IMR-90 (cell line): ENCODE results near the gene RNH1. TPM values are rescaled to one million over a fixed set of nuclear protein-coding genes. Genes with fewer than 3 reads are reported as not detected.

Source experiments
- ATAC-seq: fragments of 200-7000 bp; cut with Tn5 transposase; 2 replicates; pipeline ENCODE4 v1.9.1; 2020; ENCODE audit warnings: low read depth, mild to moderate bottlenecking, moderate library complexity
- BruUV-seq: library from RNA; stranded (reverse); fragments of 400-500 nt; replicated peaks from 2 replicates; lab custom pipeline; 2021; lab: Mats Ljungman, UMichigan
- CTCF ChIA-PET: fragments of 300-600 bp; formaldehyde crosslinking; extraction: SDS; loops from one replicate; lab custom pipeline; 2021; ENCODE audit warnings: antibody characterized with exemption; lab: Yijun Ruan, JAX
- POLR2A ChIA-PET: fragments of 300-600 bp; sonication (Branson Sonifier 250); formaldehyde crosslinking; loops from one replicate; lab custom pipeline; 2022; ENCODE audit warnings: antibody characterized with exemption; ENCODE audit not compliant: unreplicated experiment; lab: Charles Lee
- DNase-seq: peaks from one replicate; pipeline ENCODE4 v3.0.0; 2013
- H2AFZ ChIP-seq: replicated peaks from 2 replicates; pipeline ENCODE3; 2013; ENCODE audit warnings: low read length, mild to moderate bottlenecking; ENCODE audit not compliant: poor library complexity
- H2AK5ac ChIP-seq: 2 replicates; pipeline ENCODE4 v1.6.1; 2013; ENCODE audit warnings: low read depth, low read length, inconsistent platforms
- H2AK9ac ChIP-seq: replicated peaks from 2 replicates; pipeline ENCODE3; 2013; ENCODE audit warnings: mild to moderate bottlenecking, low read depth, low read length, moderate library complexity; ENCODE audit not compliant: poor library complexity
- H2BK120ac ChIP-seq: 2 replicates; pipeline ENCODE4 v1.6.1; 2013; ENCODE audit warnings: low read depth, low read length, inconsistent platforms
- H2BK15ac ChIP-seq: 3 replicates; pipeline ENCODE4 v1.6.1; 2013; ENCODE audit warnings: low read depth, low read length, inconsistent platforms
- H2BK20ac ChIP-seq: 2 replicates; pipeline ENCODE4 v1.6.1; 2013; ENCODE audit warnings: low read depth, mild to moderate bottlenecking, inconsistent platforms, low read length, moderate library complexity
- H2BK5ac ChIP-seq: 2 replicates; pipeline ENCODE4 v1.6.1; 2013; ENCODE audit warnings: mild to moderate bottlenecking, low read depth, low read length, inconsistent platforms; ENCODE audit not compliant: poor library complexity, severe bottlenecking
- H3K14ac ChIP-seq: replicated peaks from 2 replicates; pipeline ENCODE4 v1.6.1; 2013; ENCODE audit warnings: low read depth, low read length, inconsistent platforms
- H3K18ac ChIP-seq: 2 replicates; pipeline ENCODE4 v1.6.1; 2013; ENCODE audit warnings: low read depth, low read length, control low read depth
- H3K23ac ChIP-seq: 2 replicates; pipeline ENCODE4 v1.6.1; 2013; ENCODE audit warnings: low read depth, low read length, inconsistent platforms
- H3K27ac ChIP-seq: 2 replicates; pipeline ENCODE4 v1.5.1; 2013; ENCODE audit warnings: mild to moderate bottlenecking, control low read depth, low read length; ENCODE audit not compliant: insufficient read depth
- H3K27me3 ChIP-seq: 2 replicates; pipeline ENCODE4 v1.6.1; 2013; ENCODE audit warnings: low read length; ENCODE audit not compliant: control insufficient read depth, insufficient read depth
- H3K36me3 ChIP-seq: 2 replicates; pipeline ENCODE4 v1.6.1; 2013; ENCODE audit warnings: low read length, mixed read lengths; ENCODE audit not compliant: control insufficient read depth, insufficient read depth
- H3K4ac ChIP-seq: 2 replicates; pipeline ENCODE4 v1.6.1; 2013; ENCODE audit warnings: low read depth, low read length, inconsistent platforms
- H3K4me1 ChIP-seq: 2 replicates; pipeline ENCODE4 v1.6.1; 2013; ENCODE audit warnings: low read length, mixed read lengths; ENCODE audit not compliant: control insufficient read depth, insufficient read depth
- H3K4me2 ChIP-seq: 2 replicates; pipeline ENCODE4 v1.6.1; 2013; ENCODE audit warnings: low read depth, mild to moderate bottlenecking, control low read depth, low read length, moderate library complexity
- H3K4me3 ChIP-seq: 2 replicates; pipeline ENCODE4 v1.5.1; 2013; ENCODE audit warnings: low read depth, mild to moderate bottlenecking, control low read depth, low read length, moderate library complexity; ENCODE audit not compliant: insufficient read depth
- H3K56ac ChIP-seq: 2 replicates; pipeline ENCODE4 v1.6.1; 2013; ENCODE audit warnings: low read length, inconsistent platforms; ENCODE audit not compliant: insufficient read depth; ENCODE audit errors: extremely low read depth
- H3K79me1 ChIP-seq, 2 experiments: 2 replicates each; pipeline ENCODE4 v1.6.1; 2013; ENCODE audit warnings: low read length in 2 of 2, inconsistent platforms in 1 of 2, low read depth in 1 of 2
- H3K9ac ChIP-seq: 2 replicates; pipeline ENCODE4 v1.6.1; 2013; ENCODE audit warnings: low read depth, low read length, control low read depth
- H3K9me1 ChIP-seq: 2 replicates; pipeline ENCODE4 v1.6.1; 2013; ENCODE audit warnings: low read length, inconsistent platforms; ENCODE audit not compliant: insufficient read depth
- H3K9me3 ChIP-seq: 2 replicates; pipeline ENCODE4 v1.6.1; 2013; ENCODE audit warnings: low read length; ENCODE audit not compliant: control insufficient read depth, insufficient read depth
- H4K20me1 ChIP-seq: 2 replicates; pipeline ENCODE4 v1.6.1; 2013; ENCODE audit warnings: low read length, inconsistent platforms; ENCODE audit not compliant: insufficient read depth
- H4K5ac ChIP-seq: 2 replicates; pipeline ENCODE4 v1.6.1; 2013; ENCODE audit warnings: mild to moderate bottlenecking, low read depth, low read length, control low read depth
- H4K8ac ChIP-seq, 2 experiments: 2 replicates each; pipeline ENCODE4 v1.6.1; 2013; ENCODE audit warnings: low read depth in 2 of 2, low read length in 2 of 2, control low read depth in 1 of 2, inconsistent platforms in 1 of 2
- H4K91ac ChIP-seq: 2 replicates; pipeline ENCODE4 v1.6.1; 2013; ENCODE audit warnings: low read depth, low read length, inconsistent platforms; ENCODE audit not compliant: insufficient read depth
- BHLHE40 ChIP-seq: fragments of 150-350 bp; IDR thresholded peaks from 2 replicates; pipeline ENCODE4 v1.6.1; 2016; ENCODE audit warnings: mild to moderate bottlenecking, low read depth, low read length
- CEBPB ChIP-seq: IDR thresholded peaks from 2 replicates; pipeline ENCODE4 v1.6.1; 2012; ENCODE audit warnings: low read depth, low read length, improper control_type of control experiment
- CHD1 ChIP-seq: IDR thresholded peaks from 2 replicates; pipeline ENCODE4 v1.6.1; 2012; ENCODE audit warnings: low read depth, low read length, improper control_type of control experiment
- FOS ChIP-seq: fragments of 150-350 bp; IDR thresholded peaks from 2 replicates; pipeline ENCODE4 v1.6.1; 2016; ENCODE audit warnings: low read depth, low read length
- MAFK ChIP-seq: IDR thresholded peaks from 2 replicates; pipeline ENCODE4 v1.6.1; 2012; ENCODE audit warnings: low read depth, low read length, improper control_type of control experiment
- MAZ ChIP-seq: IDR thresholded peaks from 2 replicates; pipeline ENCODE4 v1.6.1; 2012; ENCODE audit warnings: low read depth, mild to moderate bottlenecking, low read length, improper control_type of control experiment, moderate library complexity, borderline replicate concordance
- MXI1 ChIP-seq: IDR thresholded peaks from 2 replicates; pipeline ENCODE4 v1.6.1; 2012; ENCODE audit warnings: low read depth, mild to moderate bottlenecking, low read length, moderate library complexity, borderline replicate concordance
- NFE2L2 ChIP-seq: fragments of 150-350 bp; IDR thresholded peaks from 2 replicates; pipeline ENCODE4 v1.6.1; 2016; ENCODE audit warnings: low read depth, mild to moderate bottlenecking, low read length
- POLR2A ChIP-seq: IDR thresholded peaks from 2 replicates; pipeline ENCODE4 v1.6.1; 2012; ENCODE audit warnings: mild to moderate bottlenecking, low read depth, low read length
- RAD21 ChIP-seq: IDR thresholded peaks from 2 replicates; pipeline ENCODE4 v1.6.1; 2012; ENCODE audit warnings: low read length, improper control_type of control experiment
- RCOR1 ChIP-seq: IDR thresholded peaks from 2 replicates; pipeline ENCODE4 v1.6.1; 2012; ENCODE audit warnings: mild to moderate bottlenecking, low read length, improper control_type of control experiment; ENCODE audit not compliant: insufficient replicate concordance
- RFX5 ChIP-seq: IDR thresholded peaks from 2 replicates; pipeline ENCODE4 v1.8.0; 2012; ENCODE audit warnings: low read depth, mild to moderate bottlenecking, low read length, moderate library complexity
- SMC3 ChIP-seq: fragments of 150-350 bp; IDR thresholded peaks from 2 replicates; pipeline ENCODE4 v1.6.1; 2016; ENCODE audit warnings: low read depth, mild to moderate bottlenecking, antibody characterized with exemption, low read length, moderate library complexity
- WGBS, 2 experiments: methylation state at CpG; one replicate each; pipeline versions ENCODE4 v1.1.5 to v1.1.7; 2013; ENCODE audit warnings: missing lambda C conversion rate in 2 of 2; ENCODE audit not compliant: insufficient read length in 1 of 2; ENCODE audit errors: extremely low coverage in 2 of 2; 5-methylcytosine and 5-hydroxymethylcytosine counted together
- dilution Hi-C: fragments of 300-500 bp; cut with HindIII; formaldehyde crosslinking; loops from one replicate; pipeline ENCODE4 v1.14.3; 2018; ENCODE audit warnings: low sequenced_read_pairs; ENCODE audit not compliant: unreplicated experiment
- in situ Hi-C: fragments of 300-500 bp; cut with MboI; formaldehyde crosslinking; loops from 3 replicates; pipeline ENCODE4 v1.14.3; 2019; ENCODE audit warnings: low sequenced_read_pairs, inconsistent platforms, mixed read lengths
- intact Hi-C: fragments of 100-400 bp; cut with micrococcal nuclease; formaldehyde crosslinking; loops from 2 replicates; pipeline ENCODE4 v1.10.0; 2022
- polyA plus RNA-seq, 3 experiments: library from polyadenylated mRNA; depleted of rRNA; stranded (reverse); fragments of >200 nt; gene quantifications; 2 replicates each; pipeline ENCODE4 v1.2.3, GENCODE V29; 2012; ENCODE audit warnings: low replicate concordance in 1 of 3
- total RNA-seq: library from RNA; depleted of rRNA; stranded (reverse); fragments of >200 nt; gene quantifications from 2 replicates; pipeline ENCODE4 v1.2.3, GENCODE V29; 2012
- TF ChIP-seq, protein P1 (sequence below): fragments of 150-350 bp; IDR thresholded peaks from 2 replicates; pipeline ENCODE4 v1.6.1; 2017; ENCODE audit warnings: mild to moderate bottlenecking, antibody characterized with exemption, low read length, low read depth
- TF ChIP-seq, protein P2 (sequence below): fragments of 150-350 bp; IDR thresholded peaks from 2 replicates; pipeline ENCODE4 v1.6.1; 2016; ENCODE audit warnings: low read depth, mild to moderate bottlenecking, low read length, moderate library complexity, borderline replicate concordance

The RNH1 gene
- total and polyA plus RNA-seq, 2 of the 4 experiments (the other 2 are of a cell fraction): 138 to 247 TPM

DNA sequence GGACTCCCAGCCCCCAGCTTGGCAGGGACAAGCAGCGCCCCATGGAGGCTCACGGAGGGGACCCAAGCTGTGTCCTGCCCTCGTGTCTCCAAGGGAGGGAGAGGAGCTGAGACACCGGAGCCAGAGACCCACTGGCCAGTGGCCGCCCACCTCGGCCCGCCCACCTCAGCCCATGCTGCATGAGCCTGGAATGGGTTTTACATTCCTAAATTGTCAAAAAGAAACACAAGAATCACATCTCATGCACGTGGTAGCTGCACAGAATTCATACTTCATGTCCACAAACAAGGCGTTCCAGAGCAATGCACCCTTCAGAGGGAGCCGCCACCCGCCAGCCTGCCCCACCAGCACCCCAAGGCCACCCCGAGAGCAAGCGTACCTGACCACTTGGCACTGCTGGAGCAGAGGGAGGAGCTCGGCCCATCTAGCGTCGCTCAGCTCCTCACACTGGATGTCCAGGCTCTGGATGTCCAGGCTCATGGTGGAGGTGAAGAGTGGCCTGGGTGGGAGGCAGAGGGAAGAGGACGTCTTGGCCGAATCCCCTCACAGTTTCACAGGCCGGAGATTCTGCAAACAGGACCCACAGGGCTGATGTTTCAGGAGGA, 5.3 kb downstream of the RNH1 start:
- no peak for ATAC-seq
- Histone ChIP-seq H3K56ac (no peak overlapping the region), H2BK15ac (no peak overlapping the region), H4K5ac (no peak overlapping the region), H3K14ac (no peak overlapping the region), H3K27ac (no peak overlapping the region), H2BK5ac (no peak overlapping the region), H2AK9ac (no peak overlapping the region), H3K23ac (no peak overlapping the region), H3K27me3 (no peaks in the 10 kb centered on the region), H3K4me1 (peaks cover 9% of the 10 kb centered on the region; the same call in 1 of the 2 replicates), H3K36me3 (peaks cover 50% of the 10 kb centered on the region), H3K18ac (no peak overlapping the region), H3K79me1 (peaks cover 31 to 85% of the 10 kb centered on the region in 2 experiments), H4K91ac (no peak overlapping the region), H3K9me1 (peaks cover 12% of the 10 kb centered on the region), H2BK20ac (no peak overlapping the region), H4K20me1 (peaks cover 18% of the 10 kb centered on the region), H3K4ac (no peak overlapping the region), H2BK120ac (no peak overlapping the region), H2AK5ac (no peak overlapping the region), H3K9me3 (peaks cover 2% of the 10 kb centered on the region; the same call in 1 of the 2 replicates), H2AFZ (no peak overlapping the region), H3K9ac (no peak overlapping the region), H3K4me3 (no peak overlapping the region), H3K4me2 (no peak overlapping the region), H4K8ac (no peak overlapping the region)
- TF ChIP-seq, protein P1, sequence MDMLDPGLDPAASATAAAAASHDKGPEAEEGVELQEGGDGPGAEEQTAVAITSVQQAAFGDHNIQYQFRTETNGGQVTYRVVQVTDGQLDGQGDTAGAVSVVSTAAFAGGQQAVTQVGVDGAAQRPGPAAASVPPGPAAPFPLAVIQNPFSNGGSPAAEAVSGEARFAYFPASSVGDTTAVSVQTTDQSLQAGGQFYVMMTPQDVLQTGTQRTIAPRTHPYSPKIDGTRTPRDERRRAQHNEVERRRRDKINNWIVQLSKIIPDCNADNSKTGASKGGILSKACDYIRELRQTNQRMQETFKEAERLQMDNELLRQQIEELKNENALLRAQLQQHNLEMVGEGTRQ: no peak
- TF ChIP-seq RCOR1 (no peak), BHLHE40 (no peak), CEBPB (no peak), NFE2L2 (no peak), FOS (no peak), RAD21 (no peak), CHD1 (no peak), MAZ (no peak), MAFK (no peak), MXI1 (no peak), SMC3 (no peak), POLR2A (no peak), RFX5 (no peak)
- TF ChIP-seq, protein P2, sequence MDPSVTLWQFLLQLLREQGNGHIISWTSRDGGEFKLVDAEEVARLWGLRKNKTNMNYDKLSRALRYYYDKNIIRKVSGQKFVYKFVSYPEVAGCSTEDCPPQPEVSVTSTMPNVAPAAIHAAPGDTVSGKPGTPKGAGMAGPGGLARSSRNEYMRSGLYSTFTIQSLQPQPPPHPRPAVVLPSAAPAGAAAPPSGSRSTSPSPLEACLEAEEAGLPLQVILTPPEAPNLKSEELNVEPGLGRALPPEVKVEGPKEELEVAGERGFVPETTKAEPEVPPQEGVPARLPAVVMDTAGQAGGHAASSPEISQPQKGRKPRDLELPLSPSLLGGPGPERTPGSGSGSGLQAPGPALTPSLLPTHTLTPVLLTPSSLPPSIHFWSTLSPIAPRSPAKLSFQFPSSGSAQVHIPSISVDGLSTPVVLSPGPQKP: no peak
- WGBS, 2 experiments: 83% methylated on average over 5 of the region's 19 CpGs; no CpG with 5 or more reads in 1 of the 2 experiments
- in situ Hi-C loops (no loop called here), intact Hi-C loops (no loop called here), dilution Hi-C loops (no loop called here)
- POLR2A ChIA-PET: no interaction called here
- CTCF ChIA-PET: no interaction called here
- no peak for DNase-seq
- BruUV-seq: no TSS peak
